Measurements from ENCODE around the gene CCDC170. TPM values are rescaled to one million over a fixed set of nuclear protein-coding genes. Genes with fewer than 3 reads are reported as not detected.

CCDC170 gene
- total and polyA plus RNA-seq, 9 of the 15 experiments (the other 6 are each of a cell fraction or from before 2014, with no cell fraction given) = 0.01 to 0.18 (median 0.05) TPM; not detected in 6

GRCh38 chr6:151649835-151650234 lies 156.0 kb downstream of the CCDC170 start:
- no peak for ATAC-seq
- no peak for DNase-seq (ENCODE audit: extremely low read depth in 1 of 4, low spot score in 3 of 4)
- no peaks in the 10 kb centered on the region; a peak in 1 of 5 replicates for H3K4me1 ChIP-seq (replicated peaks in 1 of 2; ENCODE audit: control insufficient read depth in 2 of 2, insufficient read depth in 2 of 2, low read length in 2 of 2)
- 0 out of 5 replicates have a peak, but pooled peaks cover 0 to 8% of the 10 kb centered on the region in 2 experiments for H3K27me3 ChIP-seq (ENCODE audit: control insufficient read depth in 2 of 2, insufficient read depth in 2 of 2, low read length in 2 of 2)
- TF ChIP-seq MEF2D (tag; conservative IDR thresholded peaks at IDR 0.05; ENCODE audit: low read depth) (no peak), PHF8 (IDR thresholded peaks at IDR 0.05; ENCODE audit: borderline replicate concordance, low read length) (no peak), ESRRB (CRISPR knock-in tag; IDR thresholded peaks at IDR 0.05; ENCODE audit: borderline replicate concordance) (no peak), MTF1 (CRISPR knock-in tag; IDR thresholded peaks at IDR 0.05; ENCODE audit: borderline replicate concordance) (no peak)
- no peak overlapping the region for H3K4me3 ChIP-seq
- in situ Hi-C loops (cut with MboI) = no loop called here
- no peaks in the 10 kb centered on the region for H3K9me3 ChIP-seq (replicated peaks; ENCODE audit: control insufficient read depth, insufficient read depth, low read depth, low read length)
- no peaks in the 10 kb centered on the region for H3K9me1 ChIP-seq (ENCODE audit: control insufficient read depth, insufficient read depth, low read length)
- no TSS peak for BruUV-seq (replicated peaks)
- H4K20me1 ChIP-seq (replicated peaks; ENCODE audit: control insufficient read depth, insufficient read depth, low read length) = no peaks in the 10 kb centered on the region
- H2AFZ ChIP-seq (ENCODE audit: low read depth, low read length) = no peak overlapping the region
- ChIA-PET CTCF (ENCODE audit: low intra/inter-chr PET ratio) (no interaction called here), POLR2A (interaction anchor here (0.6 to 0.7 kb wide), 2 partner anchors 73 to 1097 kb away, joined by 3 to 4 read pairs; no protein-coding TSS in a partner anchor)
- H3K9ac ChIP-seq (ENCODE audit: insufficient read depth in 1 of 2, low read depth in 2 of 2, low read length in 2 of 2) = no peak overlapping the region
- no peak overlapping the region for H3K4me2 ChIP-seq (ENCODE audit: insufficient read depth, low read length)
- H3K79me2 ChIP-seq (ENCODE audit: control insufficient read depth, insufficient read depth, low read length) = no peaks in the 10 kb centered on the region
- H3K27ac ChIP-seq (ENCODE audit: extremely low read depth, low read depth, low read length) = no peak overlapping the region
- 0% methylated on average over 4 of the region's 4 CpGs for WGBS (ENCODE audit: insufficient coverage, low coverage, missing lambda C conversion rate)
- H3K36me3 ChIP-seq (ENCODE audit: control insufficient read depth, insufficient read depth, low read length) = no peaks in the 10 kb centered on the region
- intact Hi-C loops (cut with micrococcal nuclease) = no loop called here
- no peak for FAIRE-seq

GRCh38 chr6:151651639-151652038 lies 157.8 kb downstream of the CCDC170 start:
- ChIA-PET CTCF (ENCODE audit: low intra/inter-chr PET ratio) (no interaction called here), POLR2A (interaction anchor here (0.6 kb wide), 1 partner anchor 554 kb away, joined by 3 read pairs; no protein-coding TSS in a partner anchor)
- Histone ChIP-seq H2AFZ (ENCODE audit: low read depth, low read length) (no peak overlapping the region), H3K9me3 (replicated peaks; ENCODE audit: control insufficient read depth, insufficient read depth, low read depth, low read length) (no peaks in the 10 kb centered on the region), H3K79me2 (ENCODE audit: control insufficient read depth, insufficient read depth, low read length) (no peaks in the 10 kb centered on the region), H3K4me1 (replicated peaks in 1 of 2; ENCODE audit: control insufficient read depth in 2 of 2, insufficient read depth in 2 of 2, low read length in 2 of 2) (no peaks in the 10 kb centered on the region; a peak in 1 of 5 replicates), H3K36me3 (ENCODE audit: control insufficient read depth, insufficient read depth, low read length) (no peaks in the 10 kb centered on the region), H3K27ac (ENCODE audit: extremely low read depth, low read depth, low read length) (no peak overlapping the region), H3K4me3 (no peak overlapping the region), H3K9me1 (ENCODE audit: control insufficient read depth, insufficient read depth, low read length) (no peaks in the 10 kb centered on the region), H3K27me3 (ENCODE audit: control insufficient read depth in 2 of 2, insufficient read depth in 2 of 2, low read length in 2 of 2) (0 out of 5 replicates have a peak, but pooled peaks cover 0 to 8% of the 10 kb centered on the region in 2 experiments), H3K4me2 (ENCODE audit: insufficient read depth, low read length) (no peak overlapping the region), H3K9ac (ENCODE audit: insufficient read depth in 1 of 2, low read depth in 2 of 2, low read length in 2 of 2) (no peak overlapping the region), H4K20me1 (replicated peaks; ENCODE audit: control insufficient read depth, insufficient read depth, low read length) (no peaks in the 10 kb centered on the region)
- DNase-seq (ENCODE audit: extremely low read depth in 1 of 4, low spot score in 3 of 4) (no peak), FAIRE-seq (no peak), ATAC-seq (no peak)
- in situ Hi-C loops (cut with MboI) (no loop called here), intact Hi-C loops (cut with micrococcal nuclease) (no loop called here)
- BruUV-seq (replicated peaks) = no TSS peak
- WGBS (ENCODE audit: insufficient coverage, low coverage, missing lambda C conversion rate) = 3% methylated on average over 3 of the region's 3 CpGs
- TF ChIP-seq HMG20B (CRISPR knock-in tag; IDR thresholded peaks at IDR 0.05) = no peak
